SK-N-SH treated with all-trans-retinoic acid at 6 μM for 48 hours (cell line): ENCODE data around the gene MAP7D1.

Experiments
- ATAC-seq: fragments of 200-7000 bp; cut with Tn5 transposase; 3 replicates; pipeline ENCODE4 v1.9.1; 2020; ENCODE audit warnings: mild to moderate bottlenecking, moderate library complexity
- ARNTL ChIP-seq: fragments of 450-650 bp; formaldehyde crosslinking; IDR thresholded peaks from 2 replicates; pipeline ENCODE4 v1.5.0; 2020; ENCODE audit warnings: low read depth, mild to moderate bottlenecking, moderate library complexity, borderline replicate concordance
- CREB5 ChIP-seq: fragments of 250-450 bp; sonication (Bioruptor Pico); IDR thresholded peaks from 2 replicates; pipeline ENCODE4 v1.5.1; 2020; ENCODE audit warnings: low read depth, mild to moderate bottlenecking, moderate library complexity
- CSRNP3 ChIP-seq: fragments of 250-450 bp; sonication (Bioruptor Pico); IDR thresholded peaks from 2 replicates; pipeline ENCODE4 v1.5.1; 2021; ENCODE audit warnings: mild to moderate bottlenecking, moderate library complexity
- ESRRG ChIP-seq: fragments of 250-450 bp; sonication (Bioruptor Pico); IDR thresholded peaks from 2 replicates; pipeline ENCODE4 v1.6.1; 2021; ENCODE audit warnings: mild to moderate bottlenecking
- GLIS3 ChIP-seq: fragments of 250-450 bp; sonication (Bioruptor Pico); IDR thresholded peaks from 2 replicates; pipeline ENCODE4 v1.5.0; 2020; ENCODE audit warnings: mild to moderate bottlenecking, moderate library complexity
- ISL1 ChIP-seq: fragments of 250-450 bp; sonication (Bioruptor Pico); IDR thresholded peaks from 2 replicates; pipeline ENCODE4 v2.1.2; 2022; ENCODE audit warnings: mild to moderate bottlenecking, moderate library complexity
- OSR1 ChIP-seq: fragments of 250-450 bp; sonication (Bioruptor Pico); IDR thresholded peaks from 2 replicates; pipeline ENCODE4 v1.8.0; 2022; ENCODE audit warnings: moderate library complexity, mild to moderate bottlenecking, inconsistent platforms
- PATZ1 ChIP-seq: fragments of 250-450 bp; sonication (Bioruptor Pico); IDR thresholded peaks from 2 replicates; pipeline ENCODE4 v1.8.0; 2020; ENCODE audit warnings: mild to moderate bottlenecking, moderate library complexity, borderline replicate concordance
- POU6F1 ChIP-seq: fragments of 250-450 bp; sonication (Bioruptor Pico); IDR thresholded peaks from 2 replicates; pipeline ENCODE4 v1.8.0; 2021; ENCODE audit warnings: low read depth, mild to moderate bottlenecking, moderate library complexity, borderline replicate concordance
- SNAI2 ChIP-seq: fragments of 250-450 bp; sonication (Bioruptor Pico); IDR thresholded peaks from 2 replicates; pipeline ENCODE4 v1.5.0; 2020; ENCODE audit warnings: mild to moderate bottlenecking, moderate library complexity
- TCF4 ChIP-seq: fragments of 250-450 bp; sonication (Bioruptor Pico); IDR thresholded peaks from 2 replicates; pipeline ENCODE4 v1.8.0; 2021; ENCODE audit warnings: mild to moderate bottlenecking, moderate library complexity, borderline replicate concordance
- TOX ChIP-seq: fragments of 250-450 bp; sonication (Bioruptor Pico); IDR thresholded peaks from 2 replicates; pipeline ENCODE4 v1.8.0; 2021; ENCODE audit warnings: mild to moderate bottlenecking, moderate library complexity, borderline replicate concordance
- TSHZ2 ChIP-seq: fragments of 250-450 bp; sonication (Bioruptor Pico); IDR thresholded peaks from 2 replicates; pipeline ENCODE4 v1.5.0; 2020; ENCODE audit warnings: mild to moderate bottlenecking, moderate library complexity
- ZC3H10 ChIP-seq: fragments of 250-450 bp; sonication (Bioruptor Pico); IDR thresholded peaks from 2 replicates; pipeline ENCODE4 v1.5.1; 2021; ENCODE audit warnings: mild to moderate bottlenecking, moderate library complexity
- ZFP3 ChIP-seq: fragments of 250-450 bp; sonication (Bioruptor Pico); IDR thresholded peaks from 2 replicates; pipeline ENCODE4 v1.5.0; 2020; ENCODE audit warnings: mild to moderate bottlenecking, moderate library complexity
- ZFP30 ChIP-seq: fragments of 450-650 bp; formaldehyde crosslinking; IDR thresholded peaks from 2 replicates; pipeline ENCODE4 v1.5.0; 2022; ENCODE audit warnings: mild to moderate bottlenecking, moderate library complexity
- ZNF565 ChIP-seq: fragments of 450-650 bp; formaldehyde crosslinking; conservative IDR thresholded peaks from 2 replicates; pipeline ENCODE4 v1.5.0; 2020; ENCODE audit warnings: low read depth, mild to moderate bottlenecking, moderate library complexity
- ZNF70 ChIP-seq: fragments of 450-650 bp; formaldehyde crosslinking; IDR thresholded peaks from 2 replicates; pipeline ENCODE4 v1.5.0; 2020; ENCODE audit warnings: mild to moderate bottlenecking, moderate library complexity
- ZNF8 ChIP-seq: fragments of 450-650 bp; formaldehyde crosslinking; IDR thresholded peaks from 2 replicates; pipeline ENCODE4 v1.5.0; 2020; ENCODE audit warnings: mild to moderate bottlenecking, moderate library complexity

Gene MAP7D1

GRCh38 chr1:36176106-36176949, 20.4 kb downstream of the MAP7D1 start:
- TF ChIP-seq POU6F1 (CRISPR knock-in tag), result no peak
- TF ChIP-seq PATZ1 (CRISPR knock-in tag), result no peak
- no peak for TF ChIP-seq SNAI2 (CRISPR knock-in tag)
- TF ChIP-seq ZFP30 (CRISPR knock-in tag), result no peak
- TF ChIP-seq ZNF565, result no peak
- no peak for TF ChIP-seq ZNF8 (CRISPR knock-in tag)
- no peak for TF ChIP-seq TOX (CRISPR knock-in tag)
- TF ChIP-seq OSR1 (CRISPR knock-in tag), result no peak
- TF ChIP-seq TCF4 (CRISPR knock-in tag), result no peak
- no peak for TF ChIP-seq ISL1
- TF ChIP-seq GLIS3 (CRISPR knock-in tag), result no peak
- TF ChIP-seq ZC3H10 (CRISPR knock-in tag), result no peak
- TF ChIP-seq ZFP3 (CRISPR knock-in tag), result no peak
- TF ChIP-seq CREB5 (CRISPR knock-in tag), result no peak
- no peak for TF ChIP-seq CSRNP3 (CRISPR knock-in tag)
- TF ChIP-seq ZNF70 (CRISPR knock-in tag), result no peak
- no peak for TF ChIP-seq TSHZ2 (CRISPR knock-in tag)
- no peak for ATAC-seq

GRCh38 chr1:36177589-36178431, 21.9 kb downstream of the MAP7D1 start:
- no peak for ATAC-seq
- TF ChIP-seq ARNTL (no peak), ESRRG (no peak), ZNF70 (CRISPR knock-in tag) (no peak), TSHZ2 (CRISPR knock-in tag) (no peak), CREB5 (CRISPR knock-in tag) (no peak), ZC3H10 (CRISPR knock-in tag) (no peak), ZNF8 (CRISPR knock-in tag) (no peak), ZNF565 (no peak), POU6F1 (CRISPR knock-in tag) (no peak), ISL1 (no peak), CSRNP3 (CRISPR knock-in tag) (no peak)
